ENCODE measurements around the gene MCCC1. TPM values are rescaled to one million over a fixed set of nuclear protein-coding genes. Genes with fewer than 3 reads are reported as not detected.

MCCC1 gene
- total RNA-seq, 1 donor from 2014 or later: 61.4 TPM

DNA sequence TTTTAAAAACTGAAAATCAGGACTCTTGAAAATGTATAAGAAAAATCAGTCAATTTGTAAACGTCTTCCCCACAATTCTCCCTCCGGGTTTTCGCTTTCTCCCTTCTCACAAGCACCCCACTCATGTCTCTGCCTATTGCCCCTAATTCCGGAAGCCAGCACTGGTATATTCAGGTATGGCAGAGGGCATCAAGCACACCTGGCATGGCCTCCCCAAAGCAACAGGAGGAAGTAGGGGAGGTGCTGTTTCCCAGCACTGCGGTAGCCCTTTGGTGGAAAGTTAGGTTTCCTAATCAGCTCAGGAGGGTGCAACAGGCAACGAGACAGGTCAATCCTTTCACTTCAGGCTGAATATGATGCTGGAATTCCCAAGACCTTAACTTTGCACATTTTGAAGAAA lies 33.1 kb upstream of the MCCC1 start:
- Histone ChIP-seq H3K27ac (no peak overlapping the region), H3K9me3 (no peaks in the 10 kb centered on the region), H3K4me1 (peaks cover 4% of the 10 kb centered on the region), H3K4me3 (no peak overlapping the region), H3K27me3 (no peaks in the 10 kb centered on the region), H3K36me3 (peaks cover 8% of the 10 kb centered on the region)
- no peak for DNase-seq
- ATAC-seq: peak; percentile 61
- intact Hi-C loops (cut with DNase I): no loop called here
- TF ChIP-seq, protein P1, sequence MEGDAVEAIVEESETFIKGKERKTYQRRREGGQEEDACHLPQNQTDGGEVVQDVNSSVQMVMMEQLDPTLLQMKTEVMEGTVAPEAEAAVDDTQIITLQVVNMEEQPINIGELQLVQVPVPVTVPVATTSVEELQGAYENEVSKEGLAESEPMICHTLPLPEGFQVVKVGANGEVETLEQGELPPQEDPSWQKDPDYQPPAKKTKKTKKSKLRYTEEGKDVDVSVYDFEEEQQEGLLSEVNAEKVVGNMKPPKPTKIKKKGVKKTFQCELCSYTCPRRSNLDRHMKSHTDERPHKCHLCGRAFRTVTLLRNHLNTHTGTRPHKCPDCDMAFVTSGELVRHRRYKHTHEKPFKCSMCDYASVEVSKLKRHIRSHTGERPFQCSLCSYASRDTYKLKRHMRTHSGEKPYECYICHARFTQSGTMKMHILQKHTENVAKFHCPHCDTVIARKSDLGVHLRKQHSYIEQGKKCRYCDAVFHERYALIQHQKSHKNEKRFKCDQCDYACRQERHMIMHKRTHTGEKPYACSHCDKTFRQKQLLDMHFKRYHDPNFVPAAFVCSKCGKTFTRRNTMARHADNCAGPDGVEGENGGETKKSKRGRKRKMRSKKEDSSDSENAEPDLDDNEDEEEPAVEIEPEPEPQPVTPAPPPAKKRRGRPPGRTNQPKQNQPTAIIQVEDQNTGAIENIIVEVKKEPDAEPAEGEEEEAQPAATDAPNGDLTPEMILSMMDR (IDR thresholded peaks at IDR 0.05): no peak

DNA sequence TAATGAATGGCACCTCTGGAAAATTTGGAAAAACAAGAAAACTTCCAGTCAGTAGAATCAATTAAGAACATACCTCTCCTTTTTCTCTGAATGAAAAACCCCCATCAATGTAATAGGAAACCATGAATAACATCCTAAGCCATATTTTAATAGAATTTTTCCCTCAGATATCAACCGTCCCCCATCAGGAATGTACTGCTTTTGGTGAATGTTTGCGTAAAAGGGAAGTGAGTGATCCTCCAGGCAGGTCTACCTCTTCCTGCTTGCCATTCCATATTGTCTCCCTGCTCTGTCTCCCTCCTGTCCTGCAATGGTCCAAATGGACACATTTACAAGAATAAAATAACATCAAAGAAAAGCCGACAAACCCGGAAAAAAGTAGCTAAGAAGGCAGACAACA lies 32.4 kb upstream of the MCCC1 start:
- no peaks in the 10 kb centered on the region for H3K27me3 ChIP-seq
- intact Hi-C loops (cut with DNase I): no loop called here
- TF ChIP-seq, protein P1 (IDR thresholded peaks at IDR 0.05): no peak
- peaks cover 4% of the 10 kb centered on the region for H3K4me1 ChIP-seq
- H3K27ac ChIP-seq: no peak overlapping the region
- peaks cover 8% of the 10 kb centered on the region for H3K36me3 ChIP-seq
- H3K9me3 ChIP-seq: no peaks in the 10 kb centered on the region
- ATAC-seq (no peak), DNase-seq (no peak)
- H3K4me3 ChIP-seq: no peak overlapping the region

DNA sequence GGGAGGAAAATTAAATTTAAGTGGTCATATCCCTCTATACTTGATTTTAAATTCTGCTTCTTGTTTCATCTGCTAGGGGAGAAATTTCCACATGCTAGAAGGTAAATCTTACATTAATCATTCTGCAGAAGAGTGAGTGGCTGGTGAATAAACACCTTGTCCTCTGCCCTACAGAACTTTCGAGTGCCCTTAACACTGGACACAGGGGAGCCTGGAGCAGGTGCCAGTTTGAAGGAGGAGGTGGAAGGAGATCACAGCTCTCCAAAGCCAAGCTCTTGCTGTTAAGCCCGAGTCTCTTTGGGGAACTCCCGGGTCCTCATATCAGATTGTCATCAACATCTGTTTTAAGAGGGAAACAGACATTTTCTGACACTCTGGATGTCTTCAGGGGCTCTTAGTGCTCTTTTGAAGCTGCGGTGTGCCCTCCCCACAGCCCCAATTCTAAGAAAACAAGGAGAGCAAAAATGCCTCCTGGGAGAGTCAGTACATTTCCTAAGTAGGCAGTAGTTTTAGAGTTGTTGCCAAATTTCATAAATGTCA lies 32.0 kb upstream of the MCCC1 start:
- no peak overlapping the region for H3K4me3 ChIP-seq
- no peaks in the 10 kb centered on the region for H3K27me3 ChIP-seq
- H3K4me1 ChIP-seq: peaks cover 4% of the 10 kb centered on the region
- H3K36me3 ChIP-seq: peaks cover 8% of the 10 kb centered on the region
- DNase-seq (no peak), ATAC-seq (peak; percentile 90)
- intact Hi-C loops (cut with DNase I): no loop called here
- no peaks in the 10 kb centered on the region for H3K9me3 ChIP-seq
- TF ChIP-seq, protein P1 (IDR thresholded peaks at IDR 0.05): no peak
- no peak overlapping the region for H3K27ac ChIP-seq

DNA sequence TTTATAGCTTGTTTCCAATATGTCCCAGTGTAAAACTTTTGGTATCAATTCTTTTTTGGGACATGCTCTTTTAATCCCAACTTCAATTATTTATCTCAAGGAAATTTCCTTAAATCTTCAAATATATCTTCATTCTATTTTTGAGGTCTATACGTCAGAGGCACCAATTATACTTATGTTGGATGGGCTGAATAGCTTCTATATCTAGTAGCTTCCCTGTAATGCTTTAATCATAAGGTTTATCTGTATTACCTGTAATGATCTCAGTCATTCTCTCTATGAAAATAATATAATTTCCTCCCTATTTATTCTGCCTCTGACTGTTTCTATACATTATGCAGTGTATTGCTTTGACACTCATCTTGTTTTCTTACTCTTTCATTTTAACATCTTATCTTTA lies 29.9 kb upstream of the MCCC1 start:
- no peaks in the 10 kb centered on the region for H3K27me3 ChIP-seq
- intact Hi-C loops (cut with DNase I): no loop called here
- H3K4me1 ChIP-seq: no peaks in the 10 kb centered on the region
- no peak for ATAC-seq
- H3K27ac ChIP-seq: no peak overlapping the region
- no peaks in the 10 kb centered on the region for H3K9me3 ChIP-seq
- no peak for DNase-seq
- H3K4me3 ChIP-seq: no peak overlapping the region
- H3K36me3 ChIP-seq: peaks cover 7% of the 10 kb centered on the region
- TF ChIP-seq, protein P1 (IDR thresholded peaks at IDR 0.05): no peak

DNA sequence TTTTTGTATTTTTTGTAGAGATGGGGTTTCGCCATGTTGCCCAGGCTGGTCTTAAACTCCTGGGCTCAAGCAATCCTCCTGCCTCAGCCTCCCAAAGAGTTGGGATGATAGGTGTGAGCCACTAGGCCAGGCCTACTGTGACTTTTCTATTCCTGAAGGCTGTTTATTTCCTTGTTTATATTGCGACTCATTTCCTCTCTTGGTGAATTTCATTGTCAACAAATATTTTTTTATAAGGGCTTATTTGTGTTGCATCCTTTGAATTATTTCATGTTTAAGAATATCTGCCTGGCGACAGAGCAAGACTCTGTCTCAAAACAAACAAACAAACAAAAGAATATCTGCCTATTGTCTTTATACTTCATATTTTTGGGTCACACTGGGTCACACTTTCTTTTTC lies 29.4 kb upstream of the MCCC1 start:
- Histone ChIP-seq H3K4me1 (no peaks in the 10 kb centered on the region), H3K9me3 (no peaks in the 10 kb centered on the region), H3K27me3 (no peaks in the 10 kb centered on the region), H3K4me3 (no peak overlapping the region), H3K27ac (no peak overlapping the region), H3K36me3 (peaks cover 1% of the 10 kb centered on the region)
- no peak for ATAC-seq
- intact Hi-C loops (cut with DNase I): no loop called here
- DNase-seq: no peak
- TF ChIP-seq, protein P1 (IDR thresholded peaks at IDR 0.05): no peak

DNA sequence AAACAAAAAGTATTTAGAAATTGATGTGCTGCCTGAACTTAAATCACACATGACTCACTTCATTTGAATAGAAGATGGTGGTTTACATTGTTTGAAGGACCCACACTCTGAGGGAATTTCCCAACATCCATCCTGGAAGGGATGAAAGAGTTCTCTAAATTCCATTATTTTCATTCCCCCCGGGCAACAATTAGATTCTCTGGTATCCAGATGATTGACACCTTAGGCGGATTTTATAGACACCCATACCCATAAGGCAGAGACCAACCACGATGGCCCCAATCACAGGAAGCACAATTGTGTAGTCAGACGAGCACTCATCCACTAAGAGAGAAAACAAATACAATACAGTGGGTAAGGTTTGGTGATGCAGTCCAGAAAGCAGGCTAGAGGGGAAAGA lies 24.6 kb upstream of the MCCC1 start:
- Histone ChIP-seq H3K4me1 (no peaks in the 10 kb centered on the region), H3K27me3 (no peaks in the 10 kb centered on the region), H3K27ac (no peak overlapping the region), H3K4me3 (no peak overlapping the region), H3K36me3 (no peaks in the 10 kb centered on the region), H3K9me3 (no peaks in the 10 kb centered on the region)
- DNase-seq (no peak), ATAC-seq (no peak)
- TF ChIP-seq, protein P1 (IDR thresholded peaks at IDR 0.05): no peak
- intact Hi-C loops (cut with DNase I): loop anchor here (5.0 kb wide), 1 partner anchor 253 kb away; no protein-coding TSS in a partner anchor

All from upper lobe of right lung (tissue), 1 donor.